Brain pericyte (primary cell): ENCODE measurements around the gene KIAA0232.

Source experiments
- DNase-seq: peaks from one replicate; pipeline ENCODE4 v3.0.0-alpha.2; 2012; ENCODE audit warnings: low read depth, low spot score

KIAA0232 gene

GRCh38 chr4:6782147-6782845 is at the start of gene KIAA0232:
Gene KIAA0232 (plus strand): TSS chr4:6782727. CDS start chr4:6824454, 41,727 bp downstream.
- DNase-seq = peak; percentile 43

GRCh38 chr4:6733358-6734164 is 49.0 kb upstream of the KIAA0232 start:
- DNase-seq = no peak

- no peak for DNase-seq
Measured at GRCh38 chr4:6734165-6734786, 48.3 kb upstream of the KIAA0232 start.

- DNase-seq = no peak
Measured at GRCh38 chr4:6739920-6740319, 42.6 kb upstream of the KIAA0232 start.

GRCh38 chr4:6740347-6740746 is 42.2 kb upstream of the KIAA0232 start:
- DNase-seq = no peak

- no peak for DNase-seq
Measured at GRCh38 chr4:6742507-6742906, 40.0 kb upstream of the KIAA0232 start.

GRCh38 chr4:6742989-6743388 is 39.5 kb upstream of the KIAA0232 start:
- no peak for DNase-seq

GRCh38 chr4:6746721-6747293 is 35.7 kb upstream of the KIAA0232 start:
- no peak for DNase-seq

GRCh38 chr4:6747294-6748051 is 35.1 kb upstream of the KIAA0232 start:
- DNase-seq = no peak

GRCh38 chr4:6748286-6748685 is 34.2 kb upstream of the KIAA0232 start:
- no peak for DNase-seq

GRCh38 chr4:6749340-6750171 is 33.0 kb upstream of the KIAA0232 start:
- DNase-seq = no peak

GRCh38 chr4:6750286-6751221 is 32.0 kb upstream of the KIAA0232 start:
- DNase-seq = no peak

- DNase-seq = no peak
Measured at GRCh38 chr4:6751611-6752485, 30.7 kb upstream of the KIAA0232 start.

- DNase-seq = no peak
Measured at GRCh38 chr4:6752486-6752829, 30.1 kb upstream of the KIAA0232 start.

- no peak for DNase-seq
Measured at GRCh38 chr4:6753103-6753560, 29.4 kb upstream of the KIAA0232 start.

- DNase-seq = no peak
Measured at GRCh38 chr4:6753891-6754290, 28.6 kb upstream of the KIAA0232 start.

GRCh38 chr4:6754481-6755087 is 27.9 kb upstream of the KIAA0232 start:
- no peak for DNase-seq
